Heart left ventricle (tissue), 13 donors: Measurements from ENCODE around the gene DCLK3.

Experiments
- CTCF ChIP-seq, 12 donors: fragments of 200-600 bp; sonication (generic) in 4 of 12; IDR thresholded peaks; one replicate each; pipeline versions ENCODE4 v1.5.0 to v1.8.0; 2018 to 2022; ENCODE audit warnings: antibody characterized with exemption in 12 of 12, mild to moderate bottlenecking in 5 of 12
- POLR2A ChIP-seq, 2 donors: fragments of 450-650 bp; IDR thresholded peaks; one replicate each; pipeline ENCODE4 v1.6.1; 2017; ENCODE audit warnings: antibody characterized with exemption in 2 of 2, mild to moderate bottlenecking in 2 of 2, moderate library complexity in 2 of 2
- donor health status: ischemic (EF 13 %, LVEDD 7.1; RV severe dilation, severe dysfunction).
- donor health status: DM: no; HTN: yes; CAD: no.
- donor health status: DM: no; HTN: no; CAD: no.
- donor health status: ischemic (EF 25% LVEDD 6.9; RV normal size, moderate dysfunction).
- donor health status: ischemic (EF 25% LVEDD 5.7; RV mildly dilated, moderate dysfunction).
- donor health status: ischemic (EF 35%, LVEDD 5.7; RV mildly dilated, moderate dysfunction).
- donor health status: nonischemic (EF 11% LVEDD 7.7; RV severe dilation, severe dysfunction).
- donor health status: DM: yes; HTN: yes; CAD: no.
- donor health status: PGD.
- donor health status: ischemic (EF 29% LVEDD 5.4; RV normal size, mild dysfunction).
- donor health status: nonischemic (EF 23%, LVEDD 6.1; RV moderate dilation, normal function).

DNA sequence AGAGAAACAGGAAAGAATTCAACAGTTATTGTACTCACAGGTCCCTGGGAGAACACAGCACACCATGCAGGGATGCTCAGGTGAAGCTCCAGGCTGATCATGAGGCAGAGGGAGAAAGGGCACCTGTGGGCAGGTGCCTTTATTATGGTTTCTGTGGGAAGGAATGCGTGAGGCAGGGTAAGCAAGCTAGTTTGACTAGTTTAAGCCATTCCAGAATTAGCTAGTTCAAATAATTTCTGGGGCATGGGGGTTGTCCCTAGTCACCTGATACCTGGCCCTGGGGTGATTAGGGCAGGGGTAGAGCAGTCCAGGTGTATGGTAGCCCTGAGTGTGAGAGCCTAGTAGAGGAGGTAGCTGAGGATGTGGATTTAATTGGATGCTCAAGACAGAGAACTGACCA lies 47.9 kb upstream of the DCLK3 start:
- TF ChIP-seq CTCF (IDR thresholded peaks at IDR 0.05) = no peak
- TF ChIP-seq POLR2A (IDR thresholded peaks at IDR 0.05) = no peak
